Measurements from ENCODE around the gene GPR156.

Gene GPR156

GRCh38 chr3:120196333-120196732 lies 88.7 kb downstream of the GPR156 start:
- DNase-seq (ENCODE audit: low read depth, low spot score), result no peak

- DNase-seq (ENCODE audit: low read depth, low spot score), result no peak
Observed at GRCh38 chr3:120193554-120193953, 91.5 kb downstream of the GPR156 start.

- no peak for DNase-seq (ENCODE audit: low read depth, low spot score)
Observed at GRCh38 chr3:120192579-120192978, 92.4 kb downstream of the GPR156 start.

DNA sequence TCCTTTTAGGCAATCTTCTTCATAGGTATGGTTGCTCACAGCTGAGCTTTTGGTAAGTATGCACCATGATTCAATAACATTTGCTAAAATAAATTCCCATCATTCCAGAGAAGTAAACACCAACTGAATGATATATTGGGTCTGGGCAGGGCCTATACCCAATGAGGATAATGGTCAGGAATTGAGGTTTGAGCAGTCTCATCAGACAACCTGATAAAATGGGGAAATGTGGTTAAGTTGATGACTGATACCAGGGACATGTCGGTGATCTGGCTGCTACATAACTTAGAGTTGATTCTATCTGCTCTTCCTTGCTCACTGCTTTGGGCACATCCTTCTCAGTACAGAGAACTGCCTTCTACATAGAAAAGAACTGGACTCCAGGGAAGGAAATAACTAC lies 92.9 kb downstream of the GPR156 start:
- DNase-seq (ENCODE audit: low read depth, low spot score), result no peak

DNA sequence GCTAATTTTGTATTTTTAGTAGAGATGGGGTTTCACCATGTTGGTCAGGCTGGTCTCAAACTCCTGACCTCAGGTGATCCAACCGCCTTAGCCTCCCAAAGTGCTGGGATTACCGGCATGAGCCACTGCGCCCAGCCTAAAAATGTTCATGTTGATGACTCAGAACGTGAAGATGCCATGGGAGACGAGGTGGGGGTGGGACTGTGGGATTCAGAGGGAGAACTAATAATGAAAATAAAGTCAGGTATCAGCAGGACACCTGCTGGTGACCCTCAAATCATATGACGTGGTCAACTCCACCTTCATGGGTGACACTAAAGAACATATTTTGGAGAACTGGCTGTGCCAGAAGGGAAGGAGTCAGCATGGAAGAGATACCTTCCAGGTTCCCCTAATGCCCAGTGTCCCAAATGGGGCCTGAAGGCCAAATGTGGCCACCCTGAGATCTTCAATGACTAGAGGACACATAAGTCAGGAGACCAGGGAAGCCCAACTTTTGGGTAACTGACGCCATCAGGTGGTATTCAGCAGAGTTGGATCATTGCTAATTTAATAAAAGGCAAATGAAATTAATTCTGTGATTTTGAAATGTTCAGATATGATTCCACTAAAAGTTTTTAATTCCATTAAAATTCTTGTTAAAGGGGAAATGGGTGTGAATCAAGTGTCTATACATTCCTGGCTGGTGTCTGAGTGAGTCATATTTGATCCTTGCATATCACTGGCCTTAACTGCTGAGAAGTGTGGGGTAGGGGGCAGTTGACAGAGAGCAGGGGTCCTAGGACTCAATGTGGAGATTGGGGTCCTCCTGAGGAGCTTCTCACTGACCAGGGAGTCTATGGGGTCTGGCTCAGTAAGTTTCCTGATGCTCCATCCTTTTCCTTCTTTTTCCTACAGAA lies 102.2 kb downstream of the GPR156 start:
- no peak for DNase-seq (ENCODE audit: low read depth, low spot score)

- DNase-seq (ENCODE audit: low read depth, low spot score), result no peak
Observed at GRCh38 chr3:120181632-120182031, 103.4 kb downstream of the GPR156 start.

DNA sequence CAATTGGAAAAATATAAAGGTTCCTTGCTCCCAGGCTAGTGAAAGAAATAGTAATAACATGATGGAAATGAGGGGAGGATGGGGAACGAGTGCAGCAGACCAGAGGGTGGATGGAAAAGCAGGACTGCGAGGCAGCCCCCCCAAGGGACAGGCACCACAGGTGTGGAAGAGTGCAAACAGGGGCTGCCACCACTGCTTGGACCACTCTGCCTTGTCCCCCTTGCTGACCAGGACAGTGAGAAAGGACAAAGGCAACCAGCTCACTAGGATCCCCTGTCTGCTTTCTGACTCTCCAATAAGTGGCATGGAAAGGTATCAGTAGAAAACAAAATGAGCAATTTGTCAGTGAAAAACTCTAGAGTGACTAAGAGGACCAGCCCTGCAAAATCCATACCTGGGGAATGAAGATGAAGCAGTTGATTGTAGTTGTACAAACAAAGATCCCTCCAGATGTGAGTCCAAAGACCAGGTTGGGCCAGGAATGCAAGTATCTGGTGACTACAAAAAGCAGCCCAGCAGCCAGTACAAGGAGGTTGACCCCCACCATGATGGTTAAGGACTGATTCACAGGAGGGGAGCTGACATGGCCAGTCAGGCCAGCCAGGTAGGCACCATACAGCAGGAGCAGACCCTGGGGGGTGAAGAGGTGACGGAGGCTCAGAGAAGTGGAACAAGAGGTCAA lies 104.2 kb downstream of the GPR156 start:
- no peak for DNase-seq (ENCODE audit: low read depth, low spot score)

- DNase-seq (ENCODE audit: low read depth, low spot score), result no peak
Observed at GRCh38 chr3:120177707-120178306, 107.2 kb downstream of the GPR156 start.

- DNase-seq (ENCODE audit: low read depth, low spot score), result no peak
Observed at GRCh38 chr3:120177151-120177550, 107.9 kb downstream of the GPR156 start.

DNA sequence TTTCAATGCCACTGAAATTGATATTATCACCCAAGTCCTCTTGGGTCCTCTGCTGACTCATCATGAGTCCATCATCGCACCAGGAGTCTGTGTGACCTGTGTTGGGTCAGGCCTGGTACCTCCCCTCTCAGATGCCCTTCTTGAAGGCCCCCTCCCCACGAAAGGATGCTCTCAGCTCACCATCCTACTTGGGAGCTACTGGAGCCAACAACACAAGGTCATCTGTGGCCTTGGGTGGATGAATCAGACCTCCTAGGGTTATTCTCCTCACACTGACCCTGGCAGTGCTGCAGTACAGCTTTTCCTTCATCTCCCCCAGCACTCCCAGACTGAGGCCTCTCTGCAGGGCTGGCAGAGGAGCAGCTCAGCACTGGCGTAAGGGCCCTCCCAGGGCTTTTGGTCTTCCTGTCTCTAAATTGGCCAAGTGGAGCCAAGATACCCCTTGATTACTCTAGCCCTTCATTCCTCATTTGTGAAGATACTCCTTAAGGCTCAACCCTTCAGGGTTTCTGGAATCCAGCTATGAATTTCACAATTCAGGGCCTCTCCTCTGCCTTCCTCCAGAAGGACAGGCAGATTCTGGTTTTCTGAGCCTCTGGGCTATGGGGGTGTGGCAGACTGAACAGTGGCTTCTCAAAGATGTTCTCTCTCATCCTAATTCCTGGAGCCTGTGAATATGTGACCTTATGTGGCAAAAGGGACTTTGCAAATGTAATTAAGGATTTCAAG lies 110.0 kb downstream of the GPR156 start:
- no peak for DNase-seq (ENCODE audit: low read depth, low spot score)

DNA sequence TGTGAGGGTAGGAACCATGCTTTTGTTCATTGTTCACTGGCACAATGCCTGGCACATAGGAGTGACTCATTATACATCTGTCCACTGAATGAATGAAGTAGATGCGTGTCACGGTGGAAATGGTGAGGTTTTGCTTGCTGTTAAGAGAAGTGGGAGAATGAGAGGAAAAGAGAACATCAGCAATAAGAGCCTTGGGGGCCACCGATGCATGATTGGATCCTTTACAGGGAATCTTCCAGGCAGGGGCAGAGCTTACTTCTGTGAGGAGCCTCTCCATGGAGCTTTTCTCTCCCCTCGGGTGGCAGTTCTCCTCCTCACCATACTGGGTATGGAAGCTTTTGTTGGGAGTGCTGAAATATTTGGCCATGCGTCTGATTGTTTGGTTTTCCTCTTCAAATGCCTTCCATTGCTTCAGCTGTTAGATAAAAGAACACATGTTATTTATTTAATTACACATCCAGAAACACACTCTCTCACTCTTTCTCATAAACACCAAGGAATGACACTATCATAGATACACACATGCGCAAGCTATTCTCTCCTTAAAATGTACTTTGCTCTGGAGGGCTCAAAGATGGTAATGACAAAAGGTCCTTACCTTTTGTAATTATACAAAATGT lies 111.9 kb downstream of the GPR156 start:
- no peak for DNase-seq (ENCODE audit: low read depth, low spot score)

- no peak for DNase-seq (ENCODE audit: low read depth, low spot score)
Observed at GRCh38 chr3:120172070-120172469, 113.0 kb downstream of the GPR156 start.

- DNase-seq (ENCODE audit: low read depth, low spot score), result no peak
Observed at GRCh38 chr3:120171134-120171873, 113.7 kb downstream of the GPR156 start.

GRCh38 chr3:120170223-120170622 lies 114.8 kb downstream of the GPR156 start:
- no peak for DNase-seq (ENCODE audit: low read depth, low spot score)

GRCh38 chr3:120169407-120169806 lies 115.6 kb downstream of the GPR156 start:
- DNase-seq (ENCODE audit: low read depth, low spot score), result no peak

- DNase-seq (ENCODE audit: low read depth, low spot score), result no peak
Observed at GRCh38 chr3:120168611-120169010, 116.4 kb downstream of the GPR156 start.

DNA sequence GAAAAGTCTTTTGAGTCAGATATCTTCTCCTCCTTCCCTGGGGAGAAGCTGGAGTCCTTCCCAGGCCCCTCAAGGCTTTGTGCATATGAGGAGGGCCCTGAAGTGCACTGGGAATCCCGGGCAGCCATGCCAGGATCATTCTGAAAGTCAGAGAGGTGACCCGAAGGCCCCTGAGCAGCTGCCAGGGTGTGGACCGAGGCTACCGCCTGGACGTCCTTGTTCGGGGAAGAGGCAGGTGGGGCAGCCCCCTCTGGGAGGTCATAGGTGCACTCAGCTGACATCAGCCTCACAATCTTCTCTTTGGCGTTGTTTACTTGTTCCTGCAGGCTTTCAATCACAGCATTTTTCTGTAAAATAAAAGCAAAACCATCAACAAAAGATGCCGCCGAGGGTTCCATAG lies 117.0 kb downstream of the GPR156 start:
- DNase-seq (ENCODE audit: low read depth, low spot score), result no peak

- no peak for DNase-seq (ENCODE audit: low read depth, low spot score)
Observed at GRCh38 chr3:120167488-120167887, 117.5 kb downstream of the GPR156 start.

GRCh38 chr3:120163816-120164215 lies 121.2 kb downstream of the GPR156 start:
- DNase-seq (ENCODE audit: low read depth, low spot score), result no peak

- no peak for DNase-seq (ENCODE audit: low read depth, low spot score)
Observed at GRCh38 chr3:120163026-120163425, 122.0 kb downstream of the GPR156 start.

- no peak for DNase-seq (ENCODE audit: low read depth, low spot score)
Observed at GRCh38 chr3:120162400-120162799, 122.6 kb downstream of the GPR156 start.
